GM21360 (cell line): ENCODE measurements around the gene HTRA1.

Experiments
- ATAC-seq: cut with Tn5 transposase; IDR thresholded peaks from one replicate; pipeline ENCODE4 v1.9.1; 2021; ENCODE audit warnings: mild to moderate bottlenecking, moderate library complexity; ENCODE audit not compliant: unreplicated experiment

HTRA1 gene

DNA sequence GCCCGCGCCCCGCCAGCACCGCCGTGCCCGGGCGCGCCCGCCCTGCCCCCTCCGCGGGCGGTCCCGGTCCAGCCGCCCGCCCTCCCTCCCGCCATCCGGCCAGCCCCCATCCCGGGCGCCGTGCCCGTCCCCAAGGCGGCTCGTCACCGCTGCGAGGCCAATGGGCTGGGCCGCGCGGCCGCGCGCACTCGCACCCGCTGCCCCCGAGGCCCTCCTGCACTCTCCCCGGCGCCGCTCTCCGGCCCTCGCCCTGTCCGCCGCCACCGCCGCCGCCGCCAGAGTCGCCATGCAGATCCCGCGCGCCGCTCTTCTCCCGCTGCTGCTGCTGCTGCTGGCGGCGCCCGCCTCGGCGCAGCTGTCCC lies at the start of gene HTRA1:
HTRA1 (plus strand) TSS at position 187 of the 362 bp plus-strand sequence; CDS start at position 287, 100 bp downstream.
- ATAC-seq = no peak

DNA sequence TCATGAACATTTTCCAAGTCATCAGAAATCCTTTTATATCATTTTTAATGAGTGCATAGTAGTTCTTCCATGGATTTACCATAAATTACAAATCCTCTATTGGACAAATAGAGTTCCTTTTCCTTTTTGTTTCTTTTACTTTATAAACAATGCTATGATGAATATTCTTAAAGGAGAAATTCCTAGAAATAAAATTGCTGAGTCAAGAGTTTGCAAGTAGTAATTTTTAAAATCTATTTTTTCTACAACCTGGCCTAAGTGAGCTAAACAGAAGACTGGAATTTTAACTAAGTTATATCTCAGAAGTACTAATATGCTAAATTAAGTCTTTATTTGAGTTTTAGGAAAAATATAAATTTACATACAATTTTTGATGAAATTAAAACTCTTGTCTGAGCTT lies 48.0 kb upstream of the HTRA1 start:
- no peak for ATAC-seq

DNA sequence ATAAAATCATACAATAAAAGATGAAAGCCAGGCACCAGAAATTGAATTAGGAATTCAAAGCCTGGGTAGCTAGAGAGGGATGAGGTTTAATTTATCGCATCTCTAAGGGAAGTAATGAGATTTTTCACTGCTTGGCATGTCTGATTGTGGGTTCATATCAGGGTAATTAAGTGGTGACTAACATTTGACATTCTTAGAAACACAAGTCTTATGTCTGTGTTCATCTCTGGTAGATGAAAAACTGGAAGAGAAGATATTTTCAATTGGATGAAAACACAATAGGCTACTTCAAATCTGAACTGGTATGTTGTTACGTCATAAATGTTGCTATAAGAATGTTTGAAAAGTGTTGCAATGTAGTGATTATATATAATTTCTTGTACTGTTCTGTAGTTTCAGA lies 43.7 kb upstream of the HTRA1 start:
- ATAC-seq = no peak

DNA sequence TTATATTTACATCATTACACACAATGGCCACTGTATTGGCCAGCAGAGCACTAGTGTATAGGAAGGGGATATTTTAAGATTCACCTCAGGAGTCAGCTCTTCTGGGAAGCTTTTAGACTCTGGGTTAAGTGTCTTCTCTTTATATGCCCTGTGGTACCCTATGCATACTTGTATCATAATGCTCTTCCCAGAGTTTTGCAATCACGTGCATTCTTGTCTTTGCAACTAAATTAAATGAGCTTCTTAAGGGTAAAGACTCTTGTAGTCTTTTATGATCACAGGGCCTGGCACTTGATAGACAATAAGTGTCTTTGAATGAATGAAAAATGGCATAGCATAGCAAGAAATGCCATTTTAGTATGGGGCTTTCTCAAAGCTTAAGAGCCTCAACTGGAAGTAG lies 42.3 kb upstream of the HTRA1 start:
- ATAC-seq = no peak

DNA sequence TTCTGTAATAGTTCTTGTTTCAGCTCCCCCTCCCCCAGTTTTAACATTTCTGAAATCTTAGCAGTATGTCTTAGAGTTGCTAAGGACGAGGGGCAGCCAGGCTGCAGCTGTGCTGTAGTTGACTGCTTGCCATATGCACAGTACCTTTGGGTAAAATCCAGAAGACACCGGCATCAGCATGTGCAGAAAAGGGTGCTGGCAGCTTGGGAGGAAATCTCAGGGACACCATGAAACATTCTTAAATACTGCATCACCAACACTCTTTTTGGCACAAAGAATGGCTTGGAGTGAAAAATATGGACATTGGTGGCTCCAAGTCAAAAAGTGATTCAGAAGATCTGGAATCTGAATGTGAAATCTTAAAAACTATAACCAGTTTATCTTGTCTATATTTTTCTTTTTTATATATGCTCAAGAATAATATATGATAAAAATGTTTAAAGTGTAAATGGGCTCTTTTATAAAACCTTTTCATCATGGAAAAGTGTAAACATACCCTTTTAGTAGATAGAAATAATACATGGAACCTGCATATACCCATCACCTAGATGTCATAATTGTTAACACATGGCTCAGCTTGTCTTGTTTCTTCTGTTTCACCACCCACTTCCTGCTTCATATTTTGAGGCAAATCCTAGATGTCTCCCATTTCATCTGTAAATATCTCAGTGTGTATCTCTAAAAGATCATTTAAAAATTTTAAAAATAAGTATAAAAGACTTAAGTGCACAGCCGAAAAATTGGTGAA lies 41.3 kb upstream of the HTRA1 start:
- no peak for ATAC-seq

DNA sequence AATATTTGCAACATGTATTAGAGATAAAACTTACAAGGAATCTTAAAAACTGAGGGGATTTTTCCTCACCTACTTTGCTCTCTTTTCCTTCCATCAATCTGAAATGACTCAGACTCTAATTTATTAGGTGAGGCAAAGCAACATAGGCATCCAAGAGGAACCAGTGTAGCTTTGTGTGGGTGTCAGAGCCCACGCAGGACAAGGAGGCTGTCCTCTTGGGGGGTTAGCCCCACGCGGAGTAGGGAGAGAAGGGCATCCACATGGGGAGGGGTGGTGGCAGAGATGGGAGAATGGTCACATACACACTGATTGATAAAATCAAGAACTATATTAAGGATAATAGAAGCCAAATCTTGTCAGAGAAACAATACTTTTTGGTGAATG lies 40.7 kb upstream of the HTRA1 start:
- no peak for ATAC-seq

DNA sequence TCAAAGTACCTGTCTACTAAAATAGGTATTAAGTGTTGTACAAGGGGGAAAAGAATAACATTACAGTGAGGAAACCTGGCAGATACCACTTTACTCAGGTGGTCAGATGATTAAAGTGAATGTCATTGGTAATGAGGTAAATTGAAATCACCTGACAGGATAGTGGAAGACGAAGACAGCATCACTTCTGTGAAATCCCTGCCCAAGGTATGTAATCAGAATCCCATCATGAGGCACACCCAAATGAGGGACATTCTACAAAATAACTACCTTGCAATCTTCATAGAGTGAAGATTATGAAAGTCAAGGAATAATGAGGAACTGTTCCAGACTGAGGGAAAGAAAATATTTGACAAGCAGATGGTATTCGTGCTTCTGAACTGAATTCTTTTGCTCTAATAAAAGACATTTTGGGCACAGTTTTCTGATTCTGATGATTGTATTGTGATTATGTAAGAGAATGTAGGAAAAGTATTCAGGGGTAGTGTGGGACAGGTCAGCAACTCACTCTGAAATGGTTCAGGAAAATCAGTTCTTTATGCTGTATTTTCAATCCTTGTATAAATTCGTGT lies 40.2 kb upstream of the HTRA1 start:
- no peak for ATAC-seq

DNA sequence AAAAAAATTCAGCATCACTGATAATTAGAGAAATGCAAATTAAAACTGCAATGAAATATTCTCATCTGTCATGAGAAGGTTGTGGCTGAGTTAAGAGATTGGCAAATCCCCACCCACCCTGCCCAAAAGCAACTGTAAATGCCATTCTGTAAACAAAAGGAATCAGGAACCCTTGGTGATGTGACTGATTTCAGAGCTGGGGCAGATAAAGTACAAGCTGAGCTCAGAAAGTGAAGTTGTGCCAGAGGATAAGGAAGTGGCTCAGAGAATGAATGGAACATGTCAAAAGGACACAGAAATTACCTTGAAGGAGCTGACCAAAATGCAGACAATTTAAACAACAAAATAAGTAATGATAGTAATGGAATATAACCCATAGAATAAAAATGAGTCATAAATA lies 39.6 kb upstream of the HTRA1 start:
- no peak for ATAC-seq

DNA sequence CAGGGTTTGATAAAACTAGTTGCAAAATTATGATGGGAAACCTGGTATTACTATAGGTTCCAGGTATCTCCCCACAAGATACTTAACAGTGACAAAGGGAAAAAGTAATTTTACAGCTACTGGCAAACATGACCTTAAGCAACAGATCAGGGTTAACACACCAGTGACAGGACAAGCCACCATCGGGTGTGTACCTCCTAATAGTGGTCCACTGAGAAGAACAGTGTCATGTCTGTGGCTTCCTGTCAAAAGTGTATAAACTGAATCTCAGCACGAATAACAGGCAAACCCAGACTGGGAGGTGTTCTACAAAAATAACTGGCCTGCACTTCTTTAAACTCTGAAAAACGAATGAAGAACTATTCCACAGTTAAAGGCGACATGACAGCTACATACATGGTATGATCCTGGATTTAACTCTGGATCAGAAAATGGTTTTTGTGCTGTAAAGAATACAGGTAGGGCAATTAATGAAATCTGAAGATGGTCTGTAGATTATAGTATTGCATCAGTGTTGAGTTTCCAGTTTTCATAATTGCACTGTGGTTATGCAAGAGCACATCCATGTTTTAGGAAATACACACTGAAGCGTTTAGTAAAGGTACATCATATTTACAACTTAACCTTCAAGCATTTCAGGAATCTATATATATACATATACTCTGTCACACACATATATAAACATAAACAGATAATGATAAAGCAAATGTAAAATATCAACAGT lies 38.9 kb upstream of the HTRA1 start:
- no peak for ATAC-seq

DNA sequence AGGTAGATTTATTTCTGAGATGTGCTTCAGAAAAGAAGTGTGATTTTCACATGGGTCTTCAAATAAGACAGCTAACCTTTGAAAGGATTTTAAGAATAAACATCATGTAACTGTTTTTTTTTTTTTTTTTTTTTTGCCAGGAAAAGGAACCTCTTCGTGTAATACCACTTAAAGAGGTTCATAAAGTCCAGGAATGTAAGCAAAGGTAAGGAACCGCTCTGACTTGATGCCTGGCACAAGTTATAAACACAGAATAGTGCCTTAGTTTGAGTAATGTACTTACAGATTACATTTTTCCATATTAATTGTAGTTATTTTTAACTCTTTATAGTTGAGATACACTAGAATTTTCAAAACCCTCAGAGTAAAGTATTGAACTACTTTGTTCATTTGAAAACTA lies 37.3 kb upstream of the HTRA1 start:
- no peak for ATAC-seq

DNA sequence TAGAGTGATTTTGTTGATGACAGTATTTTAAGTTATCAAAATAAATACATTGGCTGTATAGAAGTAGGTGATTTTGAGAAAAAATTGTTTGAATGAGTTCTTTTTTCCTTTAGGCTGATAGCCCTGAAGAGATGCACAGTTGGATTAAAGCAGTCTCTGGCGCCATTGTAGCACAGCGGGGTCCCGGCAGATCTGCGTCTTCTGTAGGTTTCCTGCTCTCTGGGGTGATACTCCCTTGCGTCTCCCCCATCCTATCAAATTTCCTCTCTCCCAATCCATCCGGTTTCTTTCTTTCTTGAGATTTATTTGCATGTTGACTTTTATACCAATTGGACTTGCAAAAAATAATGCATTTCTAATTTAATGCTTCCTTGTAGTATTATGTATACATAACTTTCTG lies 34.5 kb upstream of the HTRA1 start:
- ATAC-seq = no peak

DNA sequence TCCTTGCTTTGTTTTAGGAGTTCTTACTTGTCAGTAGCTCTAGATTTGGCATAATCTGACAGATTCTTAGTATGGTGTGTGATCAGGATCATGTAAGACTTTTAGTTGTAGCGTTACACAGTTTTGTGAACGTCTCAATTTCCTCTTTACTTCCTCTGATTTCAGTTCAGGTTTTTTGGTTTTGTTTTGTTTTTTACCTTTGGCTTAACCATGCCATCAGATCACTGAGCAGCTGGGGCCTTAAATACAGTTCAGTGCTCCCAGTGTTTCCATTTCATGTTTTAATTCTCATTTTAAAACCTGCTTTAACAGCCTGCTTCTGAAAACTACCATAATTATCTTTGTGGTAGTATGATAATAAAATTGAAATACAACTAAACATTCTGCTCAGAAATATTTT lies 34.1 kb upstream of the HTRA1 start:
- no peak for ATAC-seq

DNA sequence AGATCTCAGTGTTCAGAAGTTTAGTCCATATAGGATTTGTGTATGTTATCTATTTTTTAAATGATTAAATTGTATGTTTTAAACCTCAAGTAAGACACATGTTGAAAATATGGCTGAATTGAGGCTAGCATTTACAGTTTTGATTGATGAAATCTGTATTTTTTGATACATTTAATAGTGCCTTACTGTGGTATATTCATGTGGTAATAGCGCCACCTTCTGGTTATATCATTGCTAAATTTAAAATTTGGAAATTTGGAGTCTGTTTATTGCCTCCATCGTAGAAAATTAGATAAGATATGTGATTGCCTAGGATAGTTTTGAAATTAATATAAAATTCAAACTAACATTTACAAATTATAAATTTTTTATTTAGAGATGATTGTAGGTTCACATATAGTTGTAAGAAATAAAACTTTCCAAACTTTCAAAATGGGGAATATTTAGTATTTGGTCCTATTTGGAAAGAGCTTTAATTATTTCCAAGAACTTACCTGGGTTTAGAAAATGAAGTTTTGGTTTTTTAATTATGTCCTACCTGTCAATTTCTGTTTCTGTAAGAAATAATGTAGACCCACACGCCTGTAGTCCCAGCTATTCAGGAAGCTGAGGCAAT lies 26.0 kb upstream of the HTRA1 start:
- no peak for ATAC-seq

DNA sequence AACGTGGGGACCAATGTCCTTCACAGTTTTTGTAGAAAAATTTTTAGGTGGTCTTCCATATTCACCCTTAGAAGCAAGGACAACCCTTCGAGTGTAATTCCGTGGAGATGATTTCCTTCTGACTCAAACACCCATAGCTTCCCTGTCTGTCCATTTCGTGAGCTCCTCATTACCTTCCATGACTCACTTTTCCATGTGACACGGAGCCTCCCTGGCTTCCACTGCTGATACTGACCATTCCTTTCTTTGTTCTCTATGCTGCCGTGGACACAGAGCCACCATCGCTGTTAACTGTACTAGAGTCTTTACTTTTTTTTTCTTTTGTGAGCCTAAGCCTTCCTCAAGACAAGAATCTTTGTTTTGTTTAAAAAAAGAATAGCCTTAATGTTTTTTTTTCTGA lies 19.4 kb upstream of the HTRA1 start:
- ATAC-seq = no peak

DNA sequence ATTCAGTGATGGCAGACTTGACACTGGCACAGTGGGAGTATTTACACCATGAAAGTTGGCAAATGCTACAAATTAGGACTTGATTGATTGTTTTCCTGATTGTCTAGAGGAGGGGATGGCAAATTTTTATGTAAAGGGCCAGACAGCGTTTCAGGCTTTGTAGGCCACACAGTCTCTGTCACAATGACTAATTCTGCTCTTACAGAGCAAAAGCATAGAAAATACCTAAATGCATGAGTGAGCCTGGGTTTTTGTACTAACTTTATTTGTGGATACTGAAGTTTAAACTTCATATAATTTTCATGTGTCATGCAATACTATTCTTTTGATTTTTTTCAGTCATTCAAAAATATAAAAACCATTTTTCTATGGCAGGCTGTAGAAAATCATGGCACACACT lies 15.9 kb upstream of the HTRA1 start:
- no peak for ATAC-seq

DNA sequence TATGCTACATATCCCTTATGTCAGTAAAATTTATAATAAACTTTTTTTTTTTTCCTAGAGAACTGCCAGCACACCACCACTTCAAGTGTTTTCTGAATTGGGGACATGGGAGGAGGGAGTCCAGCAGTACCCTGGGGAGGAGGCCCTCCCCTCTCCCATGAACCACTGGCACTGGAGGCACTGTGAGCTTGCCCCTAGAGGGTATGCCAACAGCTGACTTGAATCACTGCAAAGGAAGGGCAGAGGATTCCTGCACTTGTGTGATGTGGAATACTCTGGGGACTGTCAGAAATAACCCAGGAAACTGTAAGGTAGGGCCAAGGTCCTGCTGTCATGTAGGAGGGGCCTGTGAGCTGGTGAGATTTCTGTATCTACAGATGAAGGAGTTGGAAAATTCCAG lies 15.4 kb upstream of the HTRA1 start:
- ATAC-seq = no peak

DNA sequence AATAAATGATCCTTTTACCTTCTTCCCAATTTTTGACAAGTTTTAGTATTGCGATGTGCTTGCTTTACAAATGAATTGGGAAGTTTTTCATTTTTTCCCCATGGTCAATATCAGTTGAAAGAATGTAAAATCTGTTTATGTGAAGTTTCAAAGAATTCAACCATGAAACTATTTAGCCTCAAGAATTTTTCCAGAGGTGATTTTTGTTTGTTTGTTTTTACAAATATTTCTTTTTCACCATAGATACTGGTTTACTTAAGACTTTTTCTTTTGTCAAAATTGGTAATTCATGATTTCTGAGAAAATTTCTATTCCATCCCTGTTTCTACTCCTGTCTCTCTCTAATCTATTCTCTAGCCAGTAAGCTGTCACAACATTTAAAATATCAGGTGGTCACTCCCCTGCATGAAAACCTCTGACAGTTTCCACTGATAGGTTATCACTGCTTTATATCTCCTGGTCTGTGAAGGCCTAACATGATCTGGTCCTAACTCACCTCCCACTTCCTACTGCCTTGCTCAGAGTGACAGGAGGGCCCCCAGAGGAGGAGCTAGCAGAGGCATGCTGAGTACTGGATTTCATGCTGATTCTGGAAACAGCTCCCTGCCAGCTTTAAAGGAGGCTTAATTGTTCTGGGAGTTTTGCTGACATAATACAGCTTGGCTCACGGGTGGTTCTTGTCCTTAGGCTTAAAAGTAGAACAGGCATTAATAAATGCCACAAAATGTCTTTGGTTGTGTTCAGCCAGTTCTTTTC lies 14.5 kb upstream of the HTRA1 start:
- ATAC-seq = no peak

DNA sequence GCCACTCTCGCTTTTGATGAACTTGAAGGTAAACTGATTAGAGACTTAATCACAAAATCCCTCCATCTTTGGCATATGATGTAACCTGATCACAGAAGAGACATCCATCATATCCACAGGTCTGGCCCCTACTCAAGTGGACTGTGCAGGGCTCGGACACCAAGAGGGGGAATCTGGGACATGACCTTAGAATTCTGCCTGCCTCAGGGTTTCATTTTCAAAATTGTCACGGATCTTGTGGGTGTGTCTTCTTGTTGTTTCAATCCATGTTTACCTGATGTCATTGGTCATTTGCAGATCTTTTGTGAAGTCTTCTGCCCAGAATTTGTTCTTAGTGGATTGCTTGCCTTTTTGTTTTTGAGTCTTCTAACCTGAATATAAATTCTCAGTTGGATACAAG lies 12.8 kb upstream of the HTRA1 start:
- no peak for ATAC-seq

DNA sequence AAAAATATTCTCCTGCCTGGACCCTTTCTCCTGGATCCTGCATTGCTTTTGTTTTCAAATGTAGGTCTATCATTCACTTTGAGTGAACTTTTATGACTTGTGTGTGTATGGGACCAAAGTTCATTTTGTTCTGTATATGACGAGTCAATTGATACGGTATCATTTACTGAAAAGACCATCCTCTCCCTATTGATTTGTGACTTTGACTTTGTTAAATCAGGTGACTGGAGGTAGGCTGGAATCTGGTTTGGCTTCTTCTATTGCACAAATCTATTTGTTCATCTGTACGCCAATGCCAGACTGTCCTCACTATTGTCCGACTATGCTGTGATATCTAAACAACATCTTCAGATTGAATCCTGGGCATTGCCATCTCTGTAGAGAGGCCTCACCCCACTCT lies 12.2 kb upstream of the HTRA1 start:
- no peak for ATAC-seq

DNA sequence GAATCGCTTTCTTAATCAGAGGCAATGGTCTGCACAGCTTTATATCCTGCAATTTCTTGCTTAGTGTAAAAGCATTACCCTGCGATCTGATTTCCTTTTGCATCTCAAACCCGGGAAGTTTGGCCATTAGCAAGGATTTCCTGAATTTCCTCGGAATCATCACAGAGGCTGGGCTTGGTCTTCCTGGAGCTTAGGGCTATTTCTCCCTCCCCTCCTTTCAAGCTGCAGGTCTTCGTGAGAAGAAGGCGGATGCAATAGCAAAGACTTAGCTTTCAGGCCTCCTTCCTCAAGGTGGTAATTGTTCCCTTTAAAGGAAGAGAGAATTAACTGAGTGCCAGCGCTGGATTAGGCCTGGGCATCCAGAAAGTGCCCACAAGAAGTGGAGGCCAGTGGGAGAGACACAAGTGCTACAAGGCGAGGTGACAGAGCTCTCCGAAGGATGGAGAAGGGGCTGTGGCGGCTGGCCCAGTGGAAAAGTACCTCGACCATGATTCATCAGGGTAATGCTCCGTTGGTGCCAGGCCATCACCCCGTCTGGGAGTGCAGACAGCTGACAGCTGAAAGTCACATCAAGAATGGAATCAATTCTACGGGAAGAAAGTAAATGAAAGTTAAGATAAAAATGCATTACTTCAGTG lies 10.9 kb upstream of the HTRA1 start:
- no peak for ATAC-seq

DNA sequence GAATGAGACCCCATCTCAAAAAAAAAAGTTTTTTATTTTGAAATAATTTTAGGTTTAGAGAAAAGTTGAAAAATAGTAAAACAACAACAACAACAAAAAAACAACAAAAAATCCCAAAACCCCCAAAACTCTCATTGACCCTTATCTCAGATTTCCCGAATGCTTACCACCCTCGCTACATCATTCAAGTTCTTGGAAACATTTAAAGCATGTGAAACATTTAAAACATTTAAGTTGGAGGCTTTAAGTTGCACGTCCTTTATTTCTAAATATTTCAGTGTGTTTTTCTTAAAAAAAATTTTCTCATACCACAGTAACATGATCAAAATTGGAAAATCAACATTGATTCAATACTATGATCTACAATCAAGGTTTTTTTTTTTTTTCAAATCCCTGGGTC lies 7.3 kb upstream of the HTRA1 start:
- no peak for ATAC-seq
